ENCODE data around the gene DGLUCY.

DGLUCY gene

DNA sequence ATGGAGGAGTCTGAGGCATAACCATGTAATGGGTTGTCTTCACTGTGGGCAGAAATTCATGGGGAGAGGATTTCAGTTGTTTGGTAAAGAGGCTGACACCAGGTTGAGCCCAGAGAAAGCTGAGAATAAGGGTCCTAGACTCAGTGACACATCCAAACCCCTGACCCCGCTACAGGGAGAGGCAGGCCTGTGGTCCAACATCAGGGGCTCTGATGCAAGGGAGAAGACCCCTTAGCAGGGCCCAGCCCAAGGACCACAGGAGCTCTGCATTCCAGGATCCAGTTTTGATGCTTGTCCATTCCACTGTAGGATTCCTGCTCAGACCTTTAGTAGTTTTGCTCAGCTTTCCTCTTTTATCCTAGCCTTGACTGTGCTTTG lies 115.1 kb downstream of the DGLUCY start:
- no peaks in the 10 kb centered on the region for H3K4me1 ChIP-seq (ENCODE audit: control insufficient read depth, insufficient read depth, low read length)
- no peaks in the 10 kb centered on the region for H3K27me3 ChIP-seq (ENCODE audit: control insufficient read depth, insufficient read depth, low read length)
- peaks cover 5% of the 10 kb centered on the region for H3K36me3 ChIP-seq (ENCODE audit: control insufficient read depth, insufficient read depth, low read length)
- peak overlapping the region; percentile 26 for H3K4me3 ChIP-seq (ENCODE audit: low read length)
- H3K9ac ChIP-seq (ENCODE audit: low read length), result no peak overlapping the region
- H3K27ac ChIP-seq (ENCODE audit: low read depth, low read length), result no peak overlapping the region

DNA sequence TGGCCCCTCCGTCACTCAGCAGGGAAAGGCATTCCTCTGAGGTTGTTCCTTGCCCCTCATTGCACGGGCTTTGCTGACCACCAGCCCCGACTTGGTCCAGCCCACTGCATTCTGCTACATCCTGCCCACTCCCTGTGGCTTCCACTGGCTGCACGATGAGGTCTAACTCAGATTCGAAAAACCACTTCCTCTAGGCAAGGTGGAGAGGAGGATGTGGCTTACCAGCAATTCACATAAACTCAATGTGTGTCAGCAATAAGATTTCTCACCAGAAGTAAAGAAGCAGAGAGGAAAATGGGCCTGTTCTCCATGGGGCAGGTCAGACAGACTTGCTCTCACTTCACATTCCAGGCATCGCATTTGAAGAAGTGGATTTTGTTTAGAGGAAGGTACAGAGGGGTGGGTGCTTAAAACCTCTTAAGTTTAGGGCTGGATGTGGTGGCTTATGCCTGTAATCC lies 115.9 kb downstream of the DGLUCY start:
- Histone ChIP-seq H3K4me1 (ENCODE audit: control insufficient read depth, insufficient read depth, low read length) (no peaks in the 10 kb centered on the region), H3K36me3 (ENCODE audit: control insufficient read depth, insufficient read depth, low read length) (peaks cover 5% of the 10 kb centered on the region), H3K27ac (ENCODE audit: low read depth, low read length) (no peak overlapping the region), H3K4me3 (ENCODE audit: low read length) (no peak overlapping the region), H3K9ac (ENCODE audit: low read length) (no peak overlapping the region), H3K27me3 (ENCODE audit: control insufficient read depth, insufficient read depth, low read length) (no peaks in the 10 kb centered on the region)

DNA sequence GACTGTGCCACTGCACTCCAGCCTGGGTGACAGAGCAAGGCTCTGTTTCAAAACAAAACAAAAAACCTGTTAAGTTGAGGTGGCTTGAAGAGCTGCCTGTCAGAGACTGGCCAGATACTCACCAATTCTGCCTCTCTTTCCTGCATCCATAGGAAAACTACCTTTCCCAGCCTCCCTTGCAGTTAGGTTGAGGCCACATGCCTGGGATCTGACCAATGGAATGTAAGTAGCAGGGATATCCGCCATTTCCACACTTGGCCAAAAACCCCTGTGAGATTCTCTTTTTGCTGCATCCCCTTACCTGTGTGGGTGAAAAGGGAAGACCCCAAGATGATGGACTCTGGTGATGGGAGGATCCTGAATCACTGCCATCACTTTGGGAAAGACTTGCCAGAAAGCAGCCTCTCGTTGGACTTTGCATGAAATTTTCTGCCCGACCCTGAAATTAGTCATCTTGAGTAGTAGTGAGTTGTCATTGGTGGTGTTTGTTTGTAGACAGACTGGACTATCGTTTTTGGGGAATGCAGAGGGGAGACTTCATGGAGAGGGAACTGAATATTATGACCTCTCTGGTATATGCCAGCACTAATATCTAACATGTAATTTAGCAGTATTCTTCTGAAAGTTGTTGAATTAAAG lies 116.6 kb downstream of the DGLUCY start:
- Histone ChIP-seq H3K27ac (ENCODE audit: low read depth, low read length) (no peak overlapping the region), H3K27me3 (ENCODE audit: control insufficient read depth, insufficient read depth, low read length) (no peaks in the 10 kb centered on the region), H3K36me3 (ENCODE audit: control insufficient read depth, insufficient read depth, low read length) (peaks cover 5% of the 10 kb centered on the region), H3K9ac (ENCODE audit: low read length) (no peak overlapping the region), H3K4me3 (ENCODE audit: low read length) (no peak overlapping the region), H3K4me1 (ENCODE audit: control insufficient read depth, insufficient read depth, low read length) (no peaks in the 10 kb centered on the region)

DNA sequence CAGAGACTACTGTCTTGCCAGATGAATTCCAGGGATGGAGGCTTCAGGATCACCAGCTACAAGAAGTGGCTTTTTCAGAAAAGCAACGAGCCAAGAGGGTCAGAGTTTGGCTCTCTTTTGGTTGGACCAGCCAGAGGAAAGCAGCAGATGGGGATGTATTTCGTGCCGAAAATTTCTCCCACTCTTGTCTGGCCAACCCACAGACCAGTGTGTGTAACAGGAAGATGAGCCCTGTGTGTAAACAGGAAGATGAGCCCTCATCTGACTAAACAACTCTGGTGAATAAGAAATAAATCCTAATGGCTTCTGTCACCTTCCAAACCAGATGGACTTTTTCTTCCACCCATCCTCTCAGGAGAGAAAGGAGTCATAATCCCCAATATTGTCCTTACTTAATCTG lies 117.6 kb downstream of the DGLUCY start:
- peaks cover 5% of the 10 kb centered on the region for H3K36me3 ChIP-seq (ENCODE audit: control insufficient read depth, insufficient read depth, low read length)
- H3K9ac ChIP-seq (ENCODE audit: low read length), result no peak overlapping the region
- no peaks in the 10 kb centered on the region for H3K27me3 ChIP-seq (ENCODE audit: control insufficient read depth, insufficient read depth, low read length)
- no peak overlapping the region for H3K4me3 ChIP-seq (ENCODE audit: low read length)
- no peaks in the 10 kb centered on the region for H3K4me1 ChIP-seq (ENCODE audit: control insufficient read depth, insufficient read depth, low read length)
- H3K27ac ChIP-seq (ENCODE audit: low read depth, low read length), result no peak overlapping the region

DNA sequence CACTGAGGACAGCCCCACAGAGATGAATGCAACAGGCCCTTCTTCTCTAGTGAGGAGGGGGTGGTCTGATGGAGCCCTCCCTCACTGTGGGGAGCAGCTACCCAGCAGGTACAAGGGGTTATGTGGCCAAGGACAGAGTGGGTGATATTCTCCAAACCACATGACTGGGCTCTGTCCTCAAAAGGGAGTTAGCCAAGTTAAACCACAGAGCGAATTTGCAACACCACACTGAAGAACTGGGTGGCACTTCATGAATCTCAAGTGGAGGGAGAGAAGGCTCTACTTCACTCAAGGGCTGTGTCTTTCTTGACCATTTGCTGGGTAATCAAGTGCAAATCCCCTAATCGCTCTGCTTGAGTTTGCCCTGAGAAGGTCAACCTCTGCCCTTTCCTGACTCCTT lies 118.2 kb downstream of the DGLUCY start:
- H3K4me3 ChIP-seq (ENCODE audit: low read length), result no peak overlapping the region
- peaks cover 5% of the 10 kb centered on the region for H3K36me3 ChIP-seq (ENCODE audit: control insufficient read depth, insufficient read depth, low read length)
- H3K27me3 ChIP-seq (ENCODE audit: control insufficient read depth, insufficient read depth, low read length), result no peaks in the 10 kb centered on the region
- no peaks in the 10 kb centered on the region for H3K4me1 ChIP-seq (ENCODE audit: control insufficient read depth, insufficient read depth, low read length)
- H3K27ac ChIP-seq (ENCODE audit: low read depth, low read length), result no peak overlapping the region
- no peak overlapping the region for H3K9ac ChIP-seq (ENCODE audit: low read length)

DNA sequence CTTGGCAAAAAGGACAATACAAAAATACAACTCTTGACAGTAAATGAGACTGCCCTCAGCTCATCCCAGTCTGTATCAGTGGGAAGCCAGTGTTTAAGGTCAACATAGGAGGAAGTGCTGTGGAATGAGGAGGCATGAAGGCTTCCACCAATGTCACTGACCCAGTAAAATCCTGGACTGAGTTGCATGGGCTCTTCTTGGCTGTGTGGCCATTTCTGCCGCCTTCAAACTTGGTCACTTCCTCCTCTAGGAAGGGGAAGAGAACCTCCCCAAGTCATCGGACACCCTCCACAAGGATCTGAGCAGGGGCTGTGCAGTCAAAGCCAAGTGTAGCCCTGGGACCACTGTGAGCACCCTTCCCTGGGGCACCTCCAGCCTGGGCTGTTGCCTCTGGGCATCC lies 118.7 kb downstream of the DGLUCY start:
- H3K4me1 ChIP-seq (ENCODE audit: control insufficient read depth, insufficient read depth, low read length), result no peaks in the 10 kb centered on the region
- H3K36me3 ChIP-seq (ENCODE audit: control insufficient read depth, insufficient read depth, low read length), result peaks cover 5% of the 10 kb centered on the region
- H3K9ac ChIP-seq (ENCODE audit: low read length), result no peak overlapping the region
- no peak overlapping the region for H3K4me3 ChIP-seq (ENCODE audit: low read length)
- H3K27ac ChIP-seq (ENCODE audit: low read depth, low read length), result no peak overlapping the region
- H3K27me3 ChIP-seq (ENCODE audit: control insufficient read depth, insufficient read depth, low read length), result no peaks in the 10 kb centered on the region

DNA sequence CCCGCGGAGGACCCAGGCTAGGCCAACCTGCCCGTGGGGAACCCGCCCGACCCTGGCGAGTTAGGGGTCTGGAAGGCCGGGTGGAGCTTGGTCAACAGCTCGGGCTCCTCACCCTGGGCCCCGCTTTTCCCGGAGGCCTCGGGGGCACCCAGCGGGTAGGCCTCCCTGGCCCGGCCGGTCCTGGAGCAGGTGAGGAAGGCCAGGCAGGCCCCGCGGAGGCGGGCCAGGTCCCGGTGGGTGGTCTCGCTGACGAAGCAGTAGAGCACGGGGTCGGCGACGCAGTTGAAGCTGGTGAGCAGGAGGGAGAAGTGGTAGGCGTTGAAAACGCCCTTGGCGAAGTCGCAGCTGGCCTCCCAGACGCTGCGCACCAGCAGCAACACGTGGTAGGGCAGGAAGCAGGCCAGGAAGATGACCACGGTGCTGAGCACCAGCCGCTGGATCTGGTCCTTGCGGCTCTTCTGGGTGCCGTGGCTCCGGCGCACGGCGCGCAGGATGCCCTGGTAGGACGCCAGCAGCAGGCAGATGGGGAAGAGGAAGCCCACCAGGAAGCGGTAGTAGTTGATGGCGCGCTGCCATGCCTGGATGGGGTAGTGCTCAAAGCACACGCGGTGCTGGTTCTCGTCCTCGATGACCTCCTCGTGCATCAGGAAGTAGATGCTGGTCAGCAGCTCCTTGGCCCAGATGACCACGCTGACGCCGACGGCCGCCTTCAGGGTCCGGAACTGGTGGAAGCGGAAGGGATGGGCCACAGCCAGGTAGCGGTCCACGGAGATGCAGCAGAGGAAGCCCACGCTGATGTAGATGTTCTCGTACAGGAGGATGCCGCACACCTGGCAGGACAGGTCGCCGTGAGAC lies 120.3 kb downstream of the DGLUCY start:
- no peaks in the 10 kb centered on the region for H3K4me1 ChIP-seq (ENCODE audit: control insufficient read depth, insufficient read depth, low read length)
- no peaks in the 10 kb centered on the region for H3K27me3 ChIP-seq (ENCODE audit: control insufficient read depth, insufficient read depth, low read length)
- no peak overlapping the region for H3K4me3 ChIP-seq (ENCODE audit: low read length)
- H3K27ac ChIP-seq (ENCODE audit: low read depth, low read length), result no peak overlapping the region
- H3K36me3 ChIP-seq (ENCODE audit: control insufficient read depth, insufficient read depth, low read length), result peaks cover 5% of the 10 kb centered on the region
- H3K9ac ChIP-seq (ENCODE audit: low read length), result no peak overlapping the region

DNA sequence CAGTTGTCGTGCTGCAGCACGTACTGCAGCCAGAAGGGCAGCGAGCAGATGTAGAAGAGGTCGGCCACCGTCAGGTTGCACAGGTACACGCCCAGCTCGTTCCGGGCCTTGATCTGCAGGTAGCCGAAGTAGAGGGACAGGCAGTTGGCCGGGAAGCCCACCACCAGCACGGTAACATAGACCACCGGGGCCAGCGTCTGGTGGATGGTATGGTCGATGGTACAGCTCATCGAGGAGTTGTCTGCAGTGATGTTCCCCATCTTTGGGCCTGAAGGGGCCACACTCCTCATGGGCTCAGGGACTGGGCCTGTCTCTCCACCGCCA lies 120.9 kb downstream of the DGLUCY start:
- no peaks in the 10 kb centered on the region for H3K27me3 ChIP-seq (ENCODE audit: control insufficient read depth, insufficient read depth, low read length)
- no peak overlapping the region for H3K4me3 ChIP-seq (ENCODE audit: low read length)
- no peak overlapping the region for H3K9ac ChIP-seq (ENCODE audit: low read length)
- no peak overlapping the region for H3K27ac ChIP-seq (ENCODE audit: low read depth, low read length)
- H3K36me3 ChIP-seq (ENCODE audit: control insufficient read depth, insufficient read depth, low read length), result peaks cover 4% of the 10 kb centered on the region
- no peaks in the 10 kb centered on the region for H3K4me1 ChIP-seq (ENCODE audit: control insufficient read depth, insufficient read depth, low read length)

DNA sequence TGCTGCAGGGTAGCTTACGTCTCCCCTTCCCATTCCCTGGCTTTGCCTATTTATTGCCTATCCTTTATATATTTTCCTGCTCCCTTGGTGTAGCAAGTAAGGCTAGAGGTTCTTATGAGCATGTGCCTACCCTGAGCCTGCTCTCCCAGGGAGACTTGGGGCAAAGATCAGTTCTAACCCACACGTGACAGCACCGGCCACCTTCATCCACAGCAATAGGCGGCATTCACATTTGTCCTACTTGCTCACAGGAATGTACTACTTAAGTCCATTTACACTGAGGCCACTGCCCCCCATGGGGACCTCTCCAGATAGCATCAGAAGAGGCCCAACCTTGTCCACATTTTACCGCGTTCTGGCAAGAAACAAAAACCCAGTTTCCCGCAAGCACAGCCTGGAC lies 122.0 kb downstream of the DGLUCY start:
- H3K27ac ChIP-seq (ENCODE audit: low read depth, low read length), result no peak overlapping the region
- H3K9ac ChIP-seq (ENCODE audit: low read length), result no peak overlapping the region
- H3K4me1 ChIP-seq (ENCODE audit: control insufficient read depth, insufficient read depth, low read length), result no peaks in the 10 kb centered on the region
- no peak overlapping the region for H3K4me3 ChIP-seq (ENCODE audit: low read length)
- H3K36me3 ChIP-seq (ENCODE audit: control insufficient read depth, insufficient read depth, low read length), result no peaks in the 10 kb centered on the region
- no peaks in the 10 kb centered on the region for H3K27me3 ChIP-seq (ENCODE audit: control insufficient read depth, insufficient read depth, low read length)

DNA sequence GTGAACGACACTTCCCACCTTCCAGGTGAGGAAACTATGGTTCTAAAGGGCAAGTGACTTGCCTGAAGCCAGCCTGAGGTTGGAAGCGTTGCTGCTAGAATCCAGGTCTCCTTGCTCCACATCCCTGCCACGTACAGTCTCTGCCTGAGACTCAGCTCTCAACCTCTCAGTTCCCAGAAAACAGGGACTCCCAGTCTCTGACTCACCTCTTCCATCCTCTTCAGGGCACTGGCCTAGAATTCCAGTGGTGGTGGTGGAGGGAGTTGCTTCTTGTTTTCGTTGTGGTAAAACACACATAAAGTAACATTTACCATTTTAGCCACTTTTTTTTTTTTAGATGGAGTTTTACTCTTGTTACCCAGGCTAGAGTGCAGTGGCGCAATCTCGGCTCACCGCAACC lies 123.3 kb downstream of the DGLUCY start:
- H3K27me3 ChIP-seq (ENCODE audit: control insufficient read depth, insufficient read depth, low read length), result no peaks in the 10 kb centered on the region
- no peaks in the 10 kb centered on the region for H3K4me1 ChIP-seq (ENCODE audit: control insufficient read depth, insufficient read depth, low read length)
- no peaks in the 10 kb centered on the region for H3K36me3 ChIP-seq (ENCODE audit: control insufficient read depth, insufficient read depth, low read length)
- H3K9ac ChIP-seq (ENCODE audit: low read length), result no peak overlapping the region
- no peak overlapping the region for H3K27ac ChIP-seq (ENCODE audit: low read depth, low read length)
- H3K4me3 ChIP-seq (ENCODE audit: low read length), result no peak overlapping the region

DNA sequence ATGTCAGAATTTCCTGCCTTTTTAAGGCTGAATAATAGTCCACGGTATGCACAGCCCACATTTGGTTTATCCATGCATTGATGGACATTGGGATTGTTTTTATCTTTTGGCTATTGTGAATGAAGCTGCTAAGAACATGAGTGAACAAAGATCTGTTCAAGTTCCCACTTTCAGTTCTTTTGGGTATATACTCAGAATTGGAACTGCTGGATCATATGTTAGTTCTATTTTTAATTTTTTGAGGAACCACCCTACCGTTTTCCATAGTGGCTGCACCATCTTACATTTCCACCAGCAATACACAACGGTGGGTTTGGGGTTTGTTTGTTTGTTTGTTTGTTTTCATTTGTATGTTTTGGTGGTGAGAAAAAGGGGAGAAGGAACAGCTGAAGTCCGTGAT lies 124.2 kb downstream of the DGLUCY start:
- no peaks in the 10 kb centered on the region for H3K36me3 ChIP-seq (ENCODE audit: control insufficient read depth, insufficient read depth, low read length)
- no peak overlapping the region for H3K27ac ChIP-seq (ENCODE audit: low read depth, low read length)
- H3K9ac ChIP-seq (ENCODE audit: low read length), result no peak overlapping the region
- H3K4me3 ChIP-seq (ENCODE audit: low read length), result no peak overlapping the region
- no peaks in the 10 kb centered on the region for H3K27me3 ChIP-seq (ENCODE audit: control insufficient read depth, insufficient read depth, low read length)
- H3K4me1 ChIP-seq (ENCODE audit: control insufficient read depth, insufficient read depth, low read length), result no peaks in the 10 kb centered on the region

DNA sequence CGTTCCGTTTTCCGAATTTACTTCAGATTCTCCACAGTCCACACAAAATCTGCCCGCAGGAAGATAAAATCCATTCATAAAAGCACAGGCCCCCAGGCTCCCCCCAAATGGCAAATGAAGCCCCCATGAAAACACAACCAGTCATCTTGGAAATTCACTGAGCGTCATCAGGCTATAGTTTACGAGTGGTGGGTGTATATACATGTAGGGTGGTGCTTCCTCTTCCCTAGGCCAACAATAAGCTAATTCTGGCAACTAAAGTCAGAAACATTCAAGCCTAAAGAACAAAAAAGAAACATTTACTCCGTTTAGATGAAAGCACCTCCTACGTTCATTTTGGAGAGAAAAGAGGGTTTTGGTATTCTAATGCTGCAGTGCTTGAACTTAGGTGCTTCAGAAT lies 124.8 kb downstream of the DGLUCY start:
- H3K4me3 ChIP-seq (ENCODE audit: low read length), result no peak overlapping the region
- H3K27ac ChIP-seq (ENCODE audit: low read depth, low read length), result no peak overlapping the region
- no peaks in the 10 kb centered on the region for H3K4me1 ChIP-seq (ENCODE audit: control insufficient read depth, insufficient read depth, low read length)
- H3K27me3 ChIP-seq (ENCODE audit: control insufficient read depth, insufficient read depth, low read length), result no peaks in the 10 kb centered on the region
- no peaks in the 10 kb centered on the region for H3K36me3 ChIP-seq (ENCODE audit: control insufficient read depth, insufficient read depth, low read length)
- no peak overlapping the region for H3K9ac ChIP-seq (ENCODE audit: low read length)

DNA sequence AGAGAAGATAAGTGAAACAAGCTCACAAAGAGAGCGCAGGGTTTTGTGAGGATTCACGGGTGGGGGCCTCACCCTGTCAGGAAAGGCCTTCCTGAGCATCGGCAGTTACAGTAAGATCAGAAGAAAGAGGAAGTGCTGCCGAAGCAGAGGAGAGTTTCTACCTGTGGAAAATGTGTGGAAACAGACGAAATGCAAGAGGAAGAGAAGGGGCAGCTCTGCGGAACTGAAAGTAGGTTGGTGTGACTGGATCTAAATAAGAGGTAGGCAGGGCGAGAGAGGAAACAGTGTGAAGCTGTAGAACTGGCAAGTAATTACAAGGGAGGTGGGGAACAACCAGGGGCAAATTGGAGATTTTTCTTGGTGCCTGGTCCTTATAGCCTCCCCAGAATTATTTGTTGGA lies 128.0 kb downstream of the DGLUCY start:
- no peaks in the 10 kb centered on the region for H3K4me1 ChIP-seq (ENCODE audit: control insufficient read depth, insufficient read depth, low read length)
- H3K27me3 ChIP-seq (ENCODE audit: control insufficient read depth, insufficient read depth, low read length), result no peaks in the 10 kb centered on the region
- no peak overlapping the region for H3K27ac ChIP-seq (ENCODE audit: low read depth, low read length)
- H3K4me3 ChIP-seq (ENCODE audit: low read length), result peak overlapping the region; percentile 32
- H3K9ac ChIP-seq (ENCODE audit: low read length), result no peak overlapping the region
- no peaks in the 10 kb centered on the region for H3K36me3 ChIP-seq (ENCODE audit: control insufficient read depth, insufficient read depth, low read length)

All from rectal smooth muscle tissue (tissue), 1 donor.